Activated CD4-positive, alpha-beta T cell treated with anti-CD3 and anti-CD28 coated beads, Interleukin-10, Interleukin-2, amounts not matched to agents 100 ng/mL and 50 ng/mL, durations not matched to agents 16 hours and 8 hours (primary cell): ENCODE measurements around the gene LDLRAP1.

ENCODE experiments used
- DNase-seq: peaks from one replicate; pipeline ENCODE4 v3.0.0-alpha.2; 2020

Gene LDLRAP1

DNA sequence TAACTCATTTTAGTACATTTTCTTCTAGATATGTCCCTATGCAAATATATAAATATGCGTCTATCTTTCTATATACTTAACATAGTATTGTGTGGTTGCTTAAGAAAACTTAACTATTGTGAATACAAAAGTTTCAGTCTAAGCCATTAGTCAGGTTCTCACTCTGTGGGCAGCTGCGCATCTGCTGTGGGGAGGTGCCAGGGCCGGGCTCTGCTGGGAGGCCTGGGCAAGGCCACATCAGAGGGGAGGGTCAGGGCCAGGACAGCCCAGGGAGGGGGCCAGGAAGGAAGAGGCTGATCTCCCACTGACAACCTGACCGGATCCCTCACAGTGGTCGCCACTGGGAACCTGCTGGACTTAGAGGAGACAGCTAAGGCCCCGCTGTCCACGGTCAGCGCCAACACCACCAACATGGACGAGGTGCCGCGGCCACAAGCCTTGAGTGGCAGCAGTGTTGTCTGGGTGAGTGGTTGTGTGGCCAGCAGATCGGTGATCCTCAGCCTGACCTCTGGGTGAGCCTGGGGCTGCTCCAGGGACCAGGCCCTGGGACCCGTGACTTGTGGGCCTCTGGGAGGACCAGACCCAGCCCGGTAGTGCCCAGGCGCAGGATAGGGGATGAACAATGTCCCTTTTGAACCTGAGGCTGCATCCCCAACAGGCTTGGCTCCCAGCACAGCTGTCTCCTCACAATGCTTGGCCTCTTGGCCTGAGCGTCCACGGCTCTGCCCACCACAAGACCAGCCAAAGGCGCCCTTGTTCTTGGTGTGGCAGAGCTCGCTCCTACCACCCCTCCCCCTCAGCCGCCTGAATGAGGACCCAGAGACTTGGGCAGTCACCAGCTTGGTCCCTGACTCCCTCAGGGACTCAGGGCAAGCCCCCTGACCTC lies 20.2 kb downstream of the LDLRAP1 start:
- DNase-seq: no peak

DNA sequence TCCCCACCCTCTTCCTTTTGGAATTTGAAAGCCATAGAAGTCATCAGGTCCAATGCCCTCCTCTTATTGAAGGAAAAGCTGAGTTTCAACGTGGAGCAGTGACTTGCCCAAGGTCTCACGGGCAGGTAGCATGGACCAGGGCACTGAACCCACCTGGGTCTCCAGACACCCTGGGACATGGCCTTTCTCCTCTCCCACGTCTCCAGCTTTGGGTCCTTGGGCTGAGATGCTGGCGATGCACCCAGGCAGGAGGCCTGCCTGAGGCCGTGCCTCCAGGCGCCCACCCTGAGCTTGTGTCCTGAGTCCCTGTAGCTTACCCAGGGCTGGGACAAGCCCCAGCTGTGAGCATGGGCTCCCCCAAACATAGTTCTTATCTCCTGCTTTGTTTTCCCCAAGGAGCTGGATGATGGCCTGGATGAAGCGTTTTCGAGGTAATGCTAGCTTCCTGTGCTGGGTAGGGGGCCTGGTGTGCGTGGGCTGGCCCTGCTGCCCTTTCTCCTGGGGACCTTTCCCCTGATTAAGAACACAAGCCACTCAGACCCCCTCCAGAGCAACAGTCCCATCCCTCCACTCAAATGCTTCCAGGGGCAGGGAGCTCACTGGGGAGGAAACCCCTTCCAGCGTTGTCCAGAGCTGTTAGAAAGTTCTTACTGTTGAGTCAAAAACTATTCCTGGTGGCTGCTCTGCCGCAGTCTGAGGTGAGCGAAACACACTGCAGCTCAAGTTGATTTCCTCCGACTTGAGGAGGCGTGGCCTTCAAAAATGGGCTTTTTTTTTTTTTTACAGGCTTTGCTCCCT lies 21.6 kb downstream of the LDLRAP1 start:
- peak; percentile 33 for DNase-seq

DNA sequence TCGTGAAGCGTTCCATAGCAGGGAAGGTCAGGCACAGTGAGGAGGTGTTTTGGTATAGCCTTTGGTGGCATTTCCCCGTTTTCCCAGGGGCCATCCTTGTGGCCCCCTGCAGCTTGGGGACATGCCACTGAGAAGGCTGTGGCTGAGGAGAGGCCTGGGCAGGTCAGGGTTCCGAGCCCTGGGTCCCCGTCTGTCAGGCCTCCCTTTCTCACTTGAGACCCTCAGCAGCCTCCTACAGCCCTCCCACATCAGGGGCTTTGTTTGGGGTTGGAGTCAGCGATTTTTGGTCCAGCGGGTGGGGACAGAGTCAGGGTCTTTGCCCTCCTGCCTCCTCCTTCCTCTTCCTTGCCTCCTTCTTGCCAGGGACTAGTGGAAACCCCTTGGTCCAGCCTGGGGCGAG lies 22.2 kb downstream of the LDLRAP1 start:
- DNase-seq: no peak

DNA sequence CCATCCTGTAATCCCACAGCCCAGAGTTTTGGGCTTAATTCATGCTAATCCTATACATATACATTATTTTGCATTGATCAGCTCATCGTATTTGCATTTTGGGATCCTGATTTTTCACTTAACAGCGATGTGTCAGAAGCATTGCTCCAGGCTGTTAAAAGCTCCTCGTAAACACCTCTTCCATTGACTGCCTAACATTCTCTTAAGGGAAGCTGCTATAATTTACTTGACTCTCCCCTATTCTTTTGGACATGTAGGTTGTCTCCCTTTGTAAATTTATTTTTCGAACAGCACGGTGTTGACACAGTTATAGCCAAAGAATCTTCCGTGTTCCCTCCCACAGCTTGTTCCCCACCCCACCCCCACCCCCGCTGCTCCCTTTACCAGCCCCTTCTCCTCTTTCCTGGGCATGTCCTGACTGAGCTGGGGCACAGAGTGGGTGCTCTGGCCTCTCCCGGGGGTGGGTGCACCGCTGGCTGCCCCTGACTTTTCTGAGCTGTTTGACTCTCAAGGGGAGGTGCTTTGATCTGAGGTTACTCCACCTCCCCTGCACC lies 22.8 kb downstream of the LDLRAP1 start:
- DNase-seq: no peak

DNA sequence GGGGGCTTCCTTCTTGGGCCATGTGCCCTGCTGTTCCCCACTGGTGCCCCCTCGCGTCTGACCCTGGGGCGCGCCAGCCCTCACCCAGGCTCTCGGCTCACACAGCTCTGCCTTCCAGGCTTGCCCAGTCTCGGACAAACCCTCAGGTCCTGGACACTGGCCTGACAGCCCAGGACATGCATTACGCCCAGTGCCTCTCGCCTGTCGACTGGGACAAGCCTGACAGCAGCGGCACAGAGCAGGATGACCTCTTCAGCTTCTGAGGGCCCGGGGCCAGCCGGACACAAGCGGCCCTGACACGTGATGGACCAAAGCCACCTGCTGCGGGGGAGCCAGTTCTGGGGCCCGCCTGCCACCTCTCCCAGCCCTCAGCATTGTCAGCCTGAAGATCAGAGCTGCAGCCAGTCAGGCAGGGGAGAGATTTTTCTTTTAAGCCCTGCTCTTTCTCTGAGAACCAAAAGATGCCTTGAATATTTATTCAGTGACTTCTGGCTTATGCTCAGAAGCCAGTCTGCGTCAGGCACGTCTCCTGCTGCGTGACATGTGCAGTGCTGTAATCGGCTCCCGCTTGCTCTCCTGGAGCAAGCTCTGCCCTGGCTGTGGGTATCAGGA lies 23.4 kb downstream of the LDLRAP1 start:
- no peak for DNase-seq

DNA sequence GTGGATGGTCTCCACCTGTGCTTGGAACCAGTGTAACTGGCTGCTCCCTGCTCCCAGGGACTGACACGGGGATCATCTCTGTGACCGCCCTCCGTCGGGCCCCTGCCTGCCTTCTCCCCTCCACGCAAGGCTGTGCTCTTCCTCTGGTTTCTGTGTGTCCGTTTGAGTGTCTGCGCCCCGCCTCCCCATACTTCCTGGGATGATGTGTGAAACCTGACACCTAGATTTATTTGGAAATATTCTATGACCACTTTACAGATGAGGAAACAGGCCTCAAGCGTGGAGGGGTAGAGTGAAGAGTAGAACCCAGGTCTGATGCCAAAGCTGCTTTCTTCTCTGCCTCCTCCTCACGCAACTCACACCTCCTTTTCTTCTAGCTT lies 24.3 kb downstream of the LDLRAP1 start:
- no peak for DNase-seq

DNA sequence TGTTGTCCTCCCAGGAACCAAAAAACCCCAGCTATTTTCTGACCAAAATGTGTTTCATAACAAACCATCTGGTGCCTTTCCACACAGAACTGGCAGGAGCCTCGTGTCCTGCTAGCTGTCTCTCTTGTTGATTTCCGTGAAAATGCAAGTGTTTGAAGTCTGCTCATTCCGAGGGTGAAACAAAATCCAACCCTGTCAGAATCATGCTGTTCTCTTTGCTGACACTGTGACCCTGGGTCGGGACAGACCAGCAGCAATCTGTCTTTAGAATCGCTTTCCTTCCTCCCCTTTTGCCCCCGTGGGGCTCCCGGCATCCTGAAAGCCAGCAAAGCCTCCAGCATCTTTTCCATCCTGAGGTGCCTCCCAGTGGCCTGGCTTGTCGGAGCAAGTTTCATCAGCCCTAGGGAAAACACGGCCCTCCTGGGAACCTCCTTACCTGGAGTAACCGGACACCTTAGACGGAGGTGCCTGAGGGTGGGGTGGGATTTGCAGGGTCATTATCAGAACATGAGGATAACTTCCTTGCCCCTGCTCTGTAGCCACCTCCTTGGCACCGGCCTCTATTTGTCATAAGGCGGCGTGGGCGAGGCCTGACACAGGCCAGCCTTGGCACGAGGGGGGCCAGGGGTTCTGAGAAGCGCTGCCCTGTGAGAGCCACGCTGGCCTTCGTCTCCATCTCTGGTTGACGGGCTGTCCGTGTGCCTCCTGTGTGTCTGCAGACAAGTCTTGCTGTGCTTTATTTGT lies 24.9 kb downstream of the LDLRAP1 start:
- DNase-seq: no peak

DNA sequence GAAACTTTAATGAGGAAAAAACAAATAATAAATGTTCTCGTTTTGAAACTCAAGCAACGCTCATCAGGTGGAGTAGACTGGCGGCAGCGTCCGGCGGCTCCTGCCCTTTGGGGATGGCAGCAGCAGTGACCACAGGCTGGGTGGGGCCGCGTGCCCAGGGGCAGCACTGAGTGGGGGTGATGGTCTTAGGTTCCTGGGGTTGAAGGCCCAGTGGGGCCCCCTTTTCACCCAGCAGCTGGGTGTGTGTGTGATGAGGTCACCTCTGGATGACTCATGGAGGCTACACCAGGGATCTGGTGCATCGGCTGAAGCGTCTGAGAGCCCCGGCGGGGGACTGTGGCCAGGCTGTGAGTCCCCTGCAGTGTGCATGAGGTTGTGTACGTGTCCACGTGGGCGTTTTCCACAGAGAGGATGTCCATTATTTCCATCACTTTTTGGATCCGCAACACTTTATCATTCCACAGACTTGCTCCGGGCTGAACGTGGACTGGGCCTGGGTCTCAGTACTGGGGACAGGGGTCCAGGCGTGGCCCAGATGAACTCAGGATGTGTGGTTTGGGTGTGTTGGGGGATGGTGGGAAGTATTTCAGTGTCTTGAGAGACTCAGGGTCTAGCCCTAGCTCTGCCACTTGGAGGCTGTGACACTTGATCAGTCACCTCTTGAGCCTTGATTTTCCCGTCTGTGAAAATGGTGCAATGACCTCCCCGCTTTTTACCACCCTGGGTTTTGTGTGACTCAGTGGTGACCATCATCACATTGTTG lies 25.6 kb downstream of the LDLRAP1 start:
- DNase-seq: no peak

DNA sequence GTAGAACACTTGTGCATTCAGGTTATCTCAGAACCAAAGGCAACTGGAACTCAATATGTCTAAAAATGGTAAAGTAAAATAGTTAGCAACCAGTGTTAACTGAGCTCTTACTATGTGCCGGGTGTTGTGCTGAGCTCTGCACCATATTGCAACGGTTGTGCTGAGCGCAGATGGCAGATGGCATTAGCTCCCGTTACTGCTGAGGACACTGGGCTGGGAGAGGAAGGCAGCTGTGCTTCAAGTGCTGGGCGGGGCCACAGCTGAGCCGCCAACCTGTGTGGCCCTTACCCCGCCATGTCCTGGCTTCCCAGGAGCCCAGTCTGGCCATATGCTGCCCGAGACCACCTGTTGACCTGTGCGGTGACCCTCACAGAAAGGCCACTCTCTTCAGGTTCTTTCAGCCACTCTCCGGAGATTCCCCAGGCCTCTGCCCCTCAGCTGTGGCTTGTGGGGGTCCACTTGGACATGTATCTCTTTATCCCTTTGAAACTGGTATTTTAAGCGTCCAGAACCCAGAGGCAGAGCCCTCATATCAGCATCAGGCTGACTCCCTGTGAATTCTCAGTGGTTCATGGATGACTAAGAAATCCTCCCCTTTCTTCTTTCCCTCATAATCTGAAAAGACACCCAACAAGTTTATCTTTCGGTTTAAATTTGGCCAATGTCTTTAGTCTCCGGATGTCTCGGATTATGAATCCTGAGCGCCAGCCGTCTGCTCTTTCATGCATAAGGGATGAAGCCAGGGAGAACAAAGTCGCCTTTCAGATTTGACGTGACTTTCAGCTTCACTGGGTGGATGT lies 26.4 kb downstream of the LDLRAP1 start:
- no peak for DNase-seq

DNA sequence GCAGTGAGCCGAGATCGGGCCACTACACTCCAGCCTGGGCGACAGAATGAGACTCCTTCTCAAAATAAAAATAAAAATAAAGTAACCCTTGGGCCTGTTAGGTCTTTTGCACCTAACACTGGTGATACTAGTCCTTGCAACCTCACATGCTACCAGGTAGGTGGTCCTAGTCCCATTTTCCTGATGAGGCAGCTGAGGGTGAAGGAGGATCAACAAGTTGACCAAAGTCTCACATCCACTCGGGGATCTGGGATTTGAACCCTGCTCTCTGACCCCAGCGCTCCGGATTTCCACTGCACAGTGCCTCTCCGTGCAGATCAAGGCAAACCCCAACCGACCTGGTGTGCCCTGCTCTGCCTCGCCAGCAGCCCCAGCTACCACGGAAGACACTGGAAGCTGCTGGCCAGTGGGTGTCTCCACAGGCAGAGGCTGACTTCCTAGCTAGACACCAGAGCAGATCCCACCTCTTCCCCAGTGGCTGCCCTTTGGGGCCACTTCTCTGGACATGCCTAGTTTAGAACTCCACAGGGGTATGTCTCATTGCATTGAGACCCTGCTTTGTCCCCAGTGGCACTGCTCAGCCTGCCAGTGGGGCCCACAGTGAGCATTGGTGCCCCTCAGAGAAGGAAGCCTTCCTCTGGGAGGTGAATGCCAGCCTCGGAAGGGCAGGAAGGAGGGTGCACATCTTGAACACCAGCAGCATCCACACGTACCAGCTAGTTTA lies 27.6 kb downstream of the LDLRAP1 start:
- DNase-seq: no peak

DNA sequence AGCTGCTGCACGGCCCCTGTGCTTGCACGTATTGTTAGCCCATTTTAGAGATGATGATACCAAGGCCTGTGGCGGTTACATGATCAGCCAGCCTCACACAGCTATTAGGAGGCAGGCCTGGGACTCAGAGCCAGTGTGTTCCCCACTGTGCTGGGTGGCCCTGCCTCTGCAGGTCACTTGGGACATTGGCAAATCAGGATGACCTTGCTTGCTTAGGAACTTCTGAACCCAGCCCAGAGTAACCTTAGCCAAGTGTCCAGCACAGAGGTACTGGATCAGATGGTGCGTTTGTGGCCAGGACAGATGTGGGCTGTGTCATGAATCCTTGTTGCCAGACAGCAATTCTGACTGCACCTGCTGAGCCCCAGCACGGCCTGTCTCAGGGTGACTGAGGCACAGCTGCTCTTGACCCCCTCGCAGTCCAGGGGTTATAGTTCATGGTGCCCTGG lies 28.1 kb downstream of the LDLRAP1 start:
- DNase-seq: no peak

DNA sequence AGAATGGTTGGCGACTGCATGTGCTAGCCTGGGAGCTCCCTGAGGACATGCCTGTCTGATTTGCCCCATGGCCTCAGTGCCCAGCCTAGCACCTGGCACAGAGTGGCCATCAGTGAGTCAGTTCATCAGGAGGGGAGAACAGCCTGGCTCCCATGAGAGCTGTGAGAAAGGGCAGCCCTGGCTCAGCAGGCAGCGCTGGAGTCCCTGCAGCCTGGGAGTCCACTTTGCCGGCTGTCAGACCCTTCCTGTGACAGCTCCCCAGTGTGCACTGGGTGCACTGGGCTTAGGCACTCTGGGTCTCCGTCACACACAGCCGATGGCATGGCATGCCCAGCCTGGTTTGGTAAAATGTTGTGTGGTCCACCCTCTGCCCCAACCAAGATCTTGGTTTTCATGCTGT lies 28.7 kb downstream of the LDLRAP1 start:
- no peak for DNase-seq

DNA sequence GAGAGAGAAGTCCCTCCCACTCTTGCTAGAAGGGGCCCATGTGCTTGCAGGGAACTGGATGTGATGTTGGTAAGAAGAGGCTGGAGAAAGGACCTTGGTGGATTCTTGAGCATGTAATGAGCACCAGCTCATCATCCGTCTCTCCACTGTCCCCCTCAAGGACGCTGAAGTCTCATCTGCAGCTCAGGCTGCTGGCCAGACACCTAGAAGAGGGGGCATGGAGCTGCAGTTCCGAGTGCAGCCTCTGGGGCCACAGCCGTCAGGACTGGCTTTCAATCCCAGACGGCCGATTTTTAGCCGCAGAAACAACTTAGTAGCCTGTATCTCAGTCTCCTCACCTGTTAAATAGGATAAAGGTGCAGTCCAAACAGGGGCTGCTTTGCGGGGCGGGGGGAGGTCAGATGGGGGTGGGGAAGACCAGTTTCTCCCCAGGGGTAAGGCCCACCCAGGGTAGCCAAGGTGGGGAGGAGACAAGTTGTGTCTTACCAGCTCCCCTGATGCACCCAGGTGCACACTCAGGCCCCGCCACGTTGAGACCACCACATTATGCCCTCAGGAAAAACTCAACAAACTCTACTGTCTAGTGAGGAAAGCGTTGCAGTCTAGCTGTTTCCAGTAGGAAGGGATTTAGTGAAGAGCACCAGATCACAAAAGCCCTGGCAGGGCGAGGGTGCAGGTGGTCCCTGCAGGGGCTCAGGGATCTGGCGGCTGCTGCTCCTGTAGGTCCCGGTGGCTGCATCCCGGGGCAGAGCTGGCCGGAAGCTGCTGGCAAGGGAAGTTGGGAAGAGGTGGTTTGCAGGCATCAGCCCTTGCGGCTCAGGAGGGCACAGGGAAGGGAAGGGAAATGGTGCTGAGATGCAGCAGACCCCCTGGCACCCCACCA lies 29.5 kb downstream of the LDLRAP1 start:
- peak; percentile 33 for DNase-seq

DNA sequence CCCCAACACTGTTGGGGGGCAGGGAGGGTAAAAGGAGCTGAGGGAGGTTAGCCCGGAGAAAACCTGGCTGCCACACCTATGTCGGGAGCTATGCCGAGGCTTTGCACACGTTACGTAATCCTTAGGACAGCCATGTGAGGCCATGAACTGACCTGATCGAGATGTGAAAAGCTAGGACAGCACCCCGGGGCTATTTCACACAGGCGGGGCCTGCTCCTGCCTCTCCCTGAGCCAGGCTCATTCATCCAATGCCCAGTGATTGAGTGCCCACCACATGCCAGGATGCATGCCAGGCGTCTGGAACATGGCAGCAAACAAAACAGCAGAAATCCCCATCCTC lies 30.2 kb downstream of the LDLRAP1 start:
- DNase-seq: no peak

DNA sequence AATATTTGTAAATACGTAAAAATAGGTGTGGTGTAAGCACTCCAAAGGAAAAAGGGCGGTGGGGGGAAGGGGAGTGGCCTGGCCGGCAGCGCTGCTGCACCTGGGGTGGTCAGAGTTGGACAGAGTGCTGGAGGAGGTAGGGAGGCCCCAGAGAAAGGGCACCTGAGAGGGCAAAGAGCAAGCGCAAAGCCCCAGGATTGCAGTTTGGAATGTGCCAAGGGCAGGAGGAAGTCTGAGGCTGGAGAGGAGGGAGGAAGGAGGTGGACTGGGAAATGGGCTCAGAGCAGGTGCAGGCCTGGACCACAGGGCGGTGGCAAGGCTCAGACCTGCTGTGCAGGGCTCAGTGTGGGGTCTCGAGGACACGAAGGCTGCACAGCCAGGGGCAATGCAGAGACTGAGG lies 30.6 kb downstream of the LDLRAP1 start:
- DNase-seq: no peak

DNA sequence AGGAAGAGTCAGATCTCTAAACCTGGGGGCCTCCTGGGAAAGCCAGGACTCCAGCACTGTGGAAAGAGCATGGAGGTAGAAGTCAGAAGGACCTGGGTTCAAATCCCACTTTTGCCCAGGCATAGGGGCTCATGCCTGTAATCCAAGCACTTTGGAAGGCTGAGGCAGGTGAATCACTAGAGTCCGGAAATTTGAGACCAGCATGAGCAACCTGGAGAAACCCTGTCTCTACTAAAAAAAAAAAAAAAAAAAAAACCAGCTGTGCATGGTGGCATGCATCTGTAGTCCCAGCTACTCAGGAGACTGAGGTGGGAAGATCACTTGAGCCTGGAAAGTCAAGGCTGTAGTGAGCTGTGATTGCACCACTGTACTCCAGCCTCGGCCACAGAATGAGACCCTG lies 31.8 kb downstream of the LDLRAP1 start:
- no peak for DNase-seq

DNA sequence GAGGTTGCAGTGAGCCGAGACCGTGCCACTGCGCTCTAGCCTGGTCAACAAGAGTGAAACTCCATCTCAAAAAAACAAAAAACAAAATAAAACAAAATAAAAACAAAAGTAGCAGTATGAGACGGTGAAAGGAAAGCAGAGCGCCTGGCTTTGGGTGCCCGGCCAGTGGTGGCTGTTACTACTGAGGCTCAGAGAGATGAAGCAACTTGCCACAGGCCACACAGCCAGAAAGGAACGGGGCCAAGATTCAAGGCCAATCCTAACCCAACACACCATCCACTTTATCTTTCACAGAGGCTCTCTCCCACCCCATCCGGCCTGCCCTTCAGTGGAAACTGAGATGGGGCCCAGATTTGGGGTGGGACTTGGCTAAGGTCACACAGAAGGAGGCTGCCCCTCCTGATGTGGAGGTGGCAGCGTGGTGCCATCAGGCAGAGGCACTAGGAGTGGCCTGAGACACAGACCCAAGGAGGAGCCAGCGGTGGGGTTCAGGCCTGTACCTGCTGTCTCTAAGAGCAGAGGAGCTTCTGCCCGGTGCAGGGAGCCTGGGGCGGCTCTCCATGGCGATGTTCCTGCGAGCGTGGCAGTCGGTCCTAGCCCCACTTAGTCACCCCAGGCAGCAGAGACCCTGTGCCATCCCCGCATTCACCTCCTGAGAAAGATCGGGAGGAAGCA lies 33.2 kb downstream of the LDLRAP1 start:
- DNase-seq: no peak

DNA sequence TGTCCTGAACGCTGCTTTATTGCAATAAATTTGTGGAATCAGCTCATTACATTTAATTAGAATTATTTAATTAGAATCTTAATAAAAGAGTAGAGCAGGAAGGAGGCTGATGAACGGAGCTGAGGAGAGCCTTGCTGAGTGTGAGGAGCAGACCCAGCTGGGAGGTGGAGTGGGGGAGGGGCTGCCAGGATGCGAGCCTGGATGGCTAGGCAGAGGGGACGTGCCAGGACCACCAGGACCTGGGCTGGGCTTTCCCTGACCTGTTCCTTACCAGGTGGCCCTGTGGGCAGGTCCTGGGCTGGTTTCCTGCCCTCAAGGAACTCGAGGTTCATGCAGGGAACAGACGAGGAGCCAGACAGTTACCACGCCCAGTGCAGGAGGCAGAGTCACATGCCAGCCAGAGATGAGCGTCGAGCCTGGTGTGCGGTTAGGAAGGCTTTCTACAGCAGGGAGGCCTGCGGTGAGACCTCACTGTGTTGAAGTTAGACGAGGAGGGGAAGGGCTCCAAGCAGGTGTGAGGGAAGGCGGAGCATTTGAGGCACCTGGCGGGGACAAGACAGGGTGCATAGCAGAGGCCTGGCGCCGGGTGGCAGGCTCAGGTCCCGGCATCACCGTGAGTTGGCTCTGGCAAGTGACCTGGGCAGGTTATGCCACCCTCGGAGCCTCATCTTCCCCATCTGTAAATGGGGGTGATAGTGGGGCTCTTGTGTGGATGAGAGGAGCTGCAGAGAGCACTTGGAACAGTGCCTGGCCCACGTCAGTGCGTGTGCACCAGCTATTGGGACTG lies 33.9 kb downstream of the LDLRAP1 start:
- DNase-seq: no peak
